Immature natural killer cell (primary cell): ENCODE results near the gene UBIAD1. TPM values are rescaled to one million over a fixed set of nuclear protein-coding genes. Genes with fewer than 3 reads are reported as not detected.
"Not testable (repeated sequence)": the region's sequence is repeated elsewhere in the genome, so short reads cannot be mapped to it uniquely, and the experiment has no call there.

Experiments used
- DNase-seq, 3 donors: peaks; one replicate each; pipeline ENCODE4 v3.0.0; 2022; ENCODE audit warnings: mixed read lengths in 1 of 3
- H3K27ac Mint-ChIP-seq, 6 donors: one replicate each; pipeline ENCODE4 v1.8.0; 2020; ENCODE audit warnings: mixed read lengths in 6 of 6, mild to moderate bottlenecking in 5 of 6, inconsistent platforms in 4 of 6, moderate library complexity in 3 of 6
- H3K27me3 Mint-ChIP-seq, 3 donors: one replicate each; pipeline ENCODE4 v1.8.0; 2020 to 2021; ENCODE audit warnings: low read depth in 3 of 3, mild to moderate bottlenecking in 3 of 3, mixed read lengths in 3 of 3, moderate library complexity in 3 of 3, inconsistent platforms in 1 of 3
- H3K36me3 Mint-ChIP-seq, 3 donors: one replicate each; pipeline ENCODE4 v1.8.0; 2020; ENCODE audit warnings: mixed read lengths in 3 of 3, inconsistent platforms in 2 of 3, mild to moderate bottlenecking in 2 of 3
- H3K4me1 Mint-ChIP-seq, 2 donors: one replicate each; pipeline ENCODE4 v1.8.0; 2020; ENCODE audit warnings: inconsistent platforms in 2 of 2, mild to moderate bottlenecking in 2 of 2, mixed read lengths in 2 of 2, moderate library complexity in 1 of 2
- H3K4me3 Mint-ChIP-seq, 5 donors: one replicate each; pipeline ENCODE4 v1.8.0; 2020; ENCODE audit warnings: mild to moderate bottlenecking in 5 of 5, mixed read lengths in 5 of 5, inconsistent platforms in 3 of 5, moderate library complexity in 3 of 5
- H3K9me3 Mint-ChIP-seq, 6 donors: one replicate each; pipeline ENCODE4 v1.8.0; 2020; ENCODE audit warnings: mild to moderate bottlenecking in 6 of 6, mixed read lengths in 6 of 6, inconsistent platforms in 4 of 6, moderate library complexity in 3 of 6
- polyA plus RNA-seq, 3 donors: library from polyadenylated mRNA; unstranded; fragments of 300-500 nt; fragmentation: Illumina TruSeq; gene quantifications; one replicate each; pipeline ENCODE4 v1.2.3, GENCODE V29; 2021

The UBIAD1 gene
- polyA plus RNA-seq, 3 donors from 2014 or later, result 17.9 to 29.6 (median 28.5) TPM

- H3K9me3 Mint-ChIP-seq, result no peaks in the 10 kb centered on the region
- H3K4me1 Mint-ChIP-seq, result peaks cover 16 to 29% of the 10 kb centered on the region in 2 donors
- H3K27ac Mint-ChIP-seq, result peak within 1 kb of the TSS; percentile 82 to 95 (median 89)
- peaks cover 0 to 18% (median 0%) of the 10 kb centered on the region in 3 donors for H3K36me3 Mint-ChIP-seq
- DNase-seq, result peak; percentile 98 to 99 (median 98)
- peaks cover 1 to 8% (median 4%) of the 10 kb centered on the region in 3 donors for H3K27me3 Mint-ChIP-seq
- H3K4me3 Mint-ChIP-seq, result peak within 1 kb of the TSS; percentile 88 to 95 (median 91)
Measured at GRCh38 chr1:11262171-11263049, 10.6 kb upstream of the UBIAD1 start, which contains the start of gene MTOR. TSS of gene MTOR (minus strand) at chr1:11262551. CDS start at chr1:11259409, 3,142 bp downstream.

GRCh38 chr1:11266268-11267074 is 6.5 kb upstream of the UBIAD1 start:
- no peak for DNase-seq
- no peak overlapping the region for H3K4me3 Mint-ChIP-seq
- H3K27me3 Mint-ChIP-seq, result peaks cover 3 to 14% (median 5%) of the 10 kb centered on the region in 3 donors
- H3K36me3 Mint-ChIP-seq, result no peaks in the 10 kb centered on the region
- H3K27ac Mint-ChIP-seq, result no peak overlapping the region
- H3K4me1 Mint-ChIP-seq, result peaks cover 14 to 15% of the 10 kb centered on the region in 2 donors
- no peaks in the 10 kb centered on the region for H3K9me3 Mint-ChIP-seq

GRCh38 chr1:11267350-11268337 is 5.4 kb upstream of the UBIAD1 start:
- not testable (repeated sequence) for H3K36me3 Mint-ChIP-seq, H3K4me1 Mint-ChIP-seq, H3K4me3 Mint-ChIP-seq, H3K27me3 Mint-ChIP-seq, H3K9me3 Mint-ChIP-seq, DNase-seq, H3K27ac Mint-ChIP-seq

- Mint-ChIP-seq H3K4me3 (peak overlapping the region; percentile 45 to 71 (median 53)), H3K27me3 (peaks cover 2 to 7% (median 4%) of the 10 kb centered on the region in 3 donors), H3K9me3 (no peaks in the 10 kb centered on the region), H3K27ac (peak overlapping the region in 2 of 6 donors; percentile 12 to 17), H3K36me3 (peaks cover 0 to 5% (median 4%) of the 10 kb centered on the region in 3 donors), H3K4me1 (peaks cover 27 to 37% of the 10 kb centered on the region in 2 donors)
- no peak for DNase-seq
Measured at GRCh38 chr1:11272544-11272831, 510 bp upstream of the UBIAD1 start.

- Mint-ChIP-seq H3K27ac (peak overlapping the region; percentile 84 to 96 (median 94)), H3K4me3 (peak overlapping the region; percentile 90 to 93 (median 91)), H3K9me3 (no peaks in the 10 kb centered on the region), H3K36me3 (peaks cover 0 to 13% (median 5%) of the 10 kb centered on the region in 3 donors), H3K4me1 (peaks cover 27 to 43% of the 10 kb centered on the region in 2 donors), H3K27me3 (peaks cover 1 to 3% (median 2%) of the 10 kb centered on the region in 3 donors)
- peak in 1 of 3 donors; percentile 7 for DNase-seq
Measured at GRCh38 chr1:11273595-11274234, 717 bp downstream of the UBIAD1 start.

- no peak overlapping the region for H3K4me3 Mint-ChIP-seq
Measured at GRCh38 chr1:11279152-11279551, 6.2 kb downstream of the UBIAD1 start.

GRCh38 chr1:11279630-11280029 is 6.6 kb downstream of the UBIAD1 start:
- DNase-seq, result no peak
- Mint-ChIP-seq H3K36me3 (peaks cover 0 to 23% (median 10%) of the 10 kb centered on the region in 3 donors), H3K27ac (peak overlapping the region in 4 of 6 donors; percentile 4 to 64 (median 42)), H3K27me3 (no peaks in the 10 kb centered on the region), H3K4me3 (no peak overlapping the region), H3K4me1 (peaks cover 36 to 65% of the 10 kb centered on the region in 2 donors), H3K9me3 (no peaks in the 10 kb centered on the region)

More at GRCh38 chr1:11279152-11279551, 6.2 kb downstream of the UBIAD1 start:
- no peak for DNase-seq
- Mint-ChIP-seq H3K27me3 (no peaks in the 10 kb centered on the region), H3K4me1 (peaks cover 37 to 68% of the 10 kb centered on the region in 2 donors), H3K36me3 (peaks cover 0 to 23% (median 10%) of the 10 kb centered on the region in 3 donors), H3K27ac (peak overlapping the region in 1 of 6 donors; percentile 71), H3K9me3 (no peaks in the 10 kb centered on the region)

- peaks cover 0 to 3% (median 0%) of the 10 kb centered on the region in 3 donors for H3K27me3 Mint-ChIP-seq
- H3K9me3 Mint-ChIP-seq, result no peaks in the 10 kb centered on the region
- peaks cover 25 to 52% of the 10 kb centered on the region in 2 donors for H3K4me1 Mint-ChIP-seq
- no peak for DNase-seq
- no peak overlapping the region for H3K4me3 Mint-ChIP-seq
- H3K36me3 Mint-ChIP-seq, result peaks cover 0 to 25% (median 8%) of the 10 kb centered on the region in 3 donors
- peak overlapping the region; percentile 6 to 84 (median 30) for H3K27ac Mint-ChIP-seq
Measured at GRCh38 chr1:11280719-11281376, 7.8 kb downstream of the UBIAD1 start.

- Mint-ChIP-seq H3K27me3 (peaks cover 0 to 3% (median 0%) of the 10 kb centered on the region in 3 donors), H3K4me1 (peaks cover 18 to 44% of the 10 kb centered on the region in 2 donors), H3K9me3 (no peaks in the 10 kb centered on the region), H3K36me3 (peaks cover 0 to 29% (median 13%) of the 10 kb centered on the region in 3 donors), H3K4me3 (no peak overlapping the region), H3K27ac (peak overlapping the region in 4 of 6 donors; percentile 67 to 81 (median 72))
- no peak for DNase-seq
Measured at GRCh38 chr1:11281518-11282331, 8.7 kb downstream of the UBIAD1 start.

- Mint-ChIP-seq H3K9me3 (no peaks in the 10 kb centered on the region), H3K4me3 (no peak overlapping the region), H3K4me1 (peaks cover 18 to 38% of the 10 kb centered on the region in 2 donors), H3K27me3 (peaks cover 0 to 3% (median 0%) of the 10 kb centered on the region in 3 donors), H3K27ac (no peak overlapping the region), H3K36me3 (peaks cover 0 to 25% (median 13%) of the 10 kb centered on the region in 3 donors)
- DNase-seq, result no peak
Measured at GRCh38 chr1:11283151-11283550, 10.2 kb downstream of the UBIAD1 start.

GRCh38 chr1:11284784-11285183 is 11.8 kb downstream of the UBIAD1 start:
- Mint-ChIP-seq H3K9me3 (no peaks in the 10 kb centered on the region), H3K27ac (no peak overlapping the region), H3K4me1 (peaks cover 16 to 32% of the 10 kb centered on the region in 2 donors), H3K4me3 (no peak overlapping the region), H3K36me3 (peaks cover 6 to 24% (median 18%) of the 10 kb centered on the region in 3 donors), H3K27me3 (peaks cover 0 to 4% (median 0%) of the 10 kb centered on the region in 3 donors)
- DNase-seq, result no peak
